ENCODE results near the gene HLA-DRB5. TPM values are rescaled to one million over a fixed set of nuclear protein-coding genes. Genes with fewer than 3 reads are reported as not detected.

The HLA-DRB5 gene
- total and polyA plus RNA-seq, 8 donors, result 0.38 to 42.9 (median 8.2) TPM; not detected in 2

DNA sequence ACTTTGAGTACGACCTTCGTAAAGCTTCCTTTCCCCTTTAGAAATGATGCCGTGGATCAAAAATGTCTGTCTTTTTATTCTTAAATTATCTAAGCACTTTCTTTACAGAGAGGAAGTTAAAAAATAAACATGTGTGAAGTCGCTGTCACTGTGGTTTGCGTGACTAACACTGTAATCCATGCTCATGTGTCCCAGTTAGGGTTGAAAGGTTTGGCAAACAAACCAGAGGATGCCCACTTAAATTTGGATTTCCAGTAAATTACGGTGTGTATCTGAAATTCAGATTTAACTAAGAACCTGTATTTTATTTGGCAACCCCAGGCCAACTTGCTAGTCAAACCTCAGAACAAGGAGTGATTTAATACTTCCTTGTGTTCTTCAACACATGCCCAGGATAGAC lies 38.5 kb upstream of the HLA-DRB5 start:
- WGBS, 2 donors, result 0% methylated on average over 3 to 4 of the region's 6 CpGs
- no peak for DNase-seq
- FAIRE-seq, result no peak
- no peaks in the 10 kb centered on the region for H3K4me1 ChIP-seq
- H3K27me3 ChIP-seq, result no peaks in the 10 kb centered on the region
- TF ChIP-seq, protein P1, sequence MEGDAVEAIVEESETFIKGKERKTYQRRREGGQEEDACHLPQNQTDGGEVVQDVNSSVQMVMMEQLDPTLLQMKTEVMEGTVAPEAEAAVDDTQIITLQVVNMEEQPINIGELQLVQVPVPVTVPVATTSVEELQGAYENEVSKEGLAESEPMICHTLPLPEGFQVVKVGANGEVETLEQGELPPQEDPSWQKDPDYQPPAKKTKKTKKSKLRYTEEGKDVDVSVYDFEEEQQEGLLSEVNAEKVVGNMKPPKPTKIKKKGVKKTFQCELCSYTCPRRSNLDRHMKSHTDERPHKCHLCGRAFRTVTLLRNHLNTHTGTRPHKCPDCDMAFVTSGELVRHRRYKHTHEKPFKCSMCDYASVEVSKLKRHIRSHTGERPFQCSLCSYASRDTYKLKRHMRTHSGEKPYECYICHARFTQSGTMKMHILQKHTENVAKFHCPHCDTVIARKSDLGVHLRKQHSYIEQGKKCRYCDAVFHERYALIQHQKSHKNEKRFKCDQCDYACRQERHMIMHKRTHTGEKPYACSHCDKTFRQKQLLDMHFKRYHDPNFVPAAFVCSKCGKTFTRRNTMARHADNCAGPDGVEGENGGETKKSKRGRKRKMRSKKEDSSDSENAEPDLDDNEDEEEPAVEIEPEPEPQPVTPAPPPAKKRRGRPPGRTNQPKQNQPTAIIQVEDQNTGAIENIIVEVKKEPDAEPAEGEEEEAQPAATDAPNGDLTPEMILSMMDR (IDR thresholded peaks at IDR 0.05), result no peak
- no peak for ATAC-seq
- H3K36me3 ChIP-seq, result no peaks in the 10 kb centered on the region
- no peak overlapping the region for H3K27ac ChIP-seq
- intact Hi-C loops (cut with DNase I), result no loop called here
- no peak overlapping the region for H3K4me3 ChIP-seq
- H3K9me3 ChIP-seq, result no peaks in the 10 kb centered on the region

DNA sequence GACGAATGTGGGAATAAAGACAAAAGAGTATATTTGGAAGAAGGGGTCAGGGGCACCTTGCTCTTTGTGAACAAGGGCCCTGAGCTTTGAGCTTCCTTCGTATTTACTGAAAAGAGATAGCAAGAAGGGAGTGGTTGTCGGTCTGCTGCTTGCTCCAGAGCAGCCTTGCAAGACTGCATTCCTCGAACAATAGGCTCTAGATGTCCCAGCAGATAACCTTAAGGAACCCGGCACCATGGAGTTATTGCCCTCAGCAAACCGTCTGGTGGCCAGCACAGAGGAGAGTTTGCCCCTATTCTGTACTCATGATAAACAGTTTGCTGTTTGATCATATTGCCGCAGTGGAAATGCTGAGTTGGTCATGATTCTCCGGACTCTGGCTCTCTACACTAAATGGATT lies 36.9 kb upstream of the HLA-DRB5 start:
- TF ChIP-seq, protein P1 (IDR thresholded peaks at IDR 0.05), result no peak
- ATAC-seq (no peak), FAIRE-seq (no peak), DNase-seq (no peak)
- Histone ChIP-seq H3K9me3 (no peaks in the 10 kb centered on the region), H3K4me3 (no peak overlapping the region), H3K27ac (no peak overlapping the region), H3K4me1 (no peaks in the 10 kb centered on the region), H3K27me3 (no peaks in the 10 kb centered on the region), H3K36me3 (no peaks in the 10 kb centered on the region)
- 33 to 44% methylated on average over 2 to 5 of the region's 8 CpGs for WGBS, 2 donors
- intact Hi-C loops (cut with DNase I), result no loop called here

DNA sequence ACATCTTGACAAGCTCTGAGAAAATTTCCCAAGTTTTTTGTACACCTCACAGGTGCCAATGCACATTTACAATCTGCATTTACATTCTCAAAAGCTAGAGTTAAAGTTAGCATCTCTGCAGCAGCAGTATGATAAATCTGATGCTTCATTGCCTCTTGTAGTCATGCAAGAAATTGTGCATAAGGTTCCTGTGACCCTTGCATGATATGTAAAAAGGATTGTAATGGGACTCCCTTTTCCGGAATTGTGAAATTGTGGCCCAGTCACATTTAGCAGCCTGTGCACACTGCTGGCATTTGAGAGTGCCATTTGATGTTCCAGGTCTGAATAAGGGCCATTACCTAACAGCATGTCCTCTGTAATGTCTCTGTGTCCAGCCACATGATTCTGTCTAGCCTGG lies 35.4 kb upstream of the HLA-DRB5 start:
- no peak overlapping the region for H3K4me3 ChIP-seq
- H3K27me3 ChIP-seq, result no peaks in the 10 kb centered on the region
- WGBS, 2 donors, result no CpG with 5 or more reads among the region's 1 CpG
- intact Hi-C loops (cut with DNase I), result no loop called here
- TF ChIP-seq, protein P1 (IDR thresholded peaks at IDR 0.05), result no peak
- ATAC-seq (no peak), DNase-seq (no peak), FAIRE-seq (no peak)
- no peaks in the 10 kb centered on the region for H3K36me3 ChIP-seq
- H3K27ac ChIP-seq, result no peak overlapping the region
- H3K4me1 ChIP-seq, result no peaks in the 10 kb centered on the region
- no peaks in the 10 kb centered on the region for H3K9me3 ChIP-seq

DNA sequence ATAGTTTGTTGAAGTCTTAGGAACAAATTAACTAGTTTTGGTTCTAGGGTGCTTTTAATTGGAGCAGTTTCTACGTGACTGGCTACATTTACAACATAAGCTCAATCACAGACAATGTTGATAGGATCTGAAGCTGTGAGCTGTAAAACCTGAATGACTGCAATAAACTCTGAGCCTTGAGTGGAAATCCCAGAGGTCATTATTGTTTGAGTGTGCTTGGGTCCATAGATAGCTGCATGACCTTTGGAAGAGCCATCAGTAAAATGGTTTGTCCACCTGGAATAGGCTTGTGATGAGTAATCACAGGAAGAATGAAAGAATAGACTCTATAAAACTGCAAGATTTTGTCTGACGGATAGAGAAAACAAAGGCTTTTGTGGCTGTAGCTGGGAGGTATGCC lies 32.9 kb upstream of the HLA-DRB5 start:
- Histone ChIP-seq H3K27me3 (no peaks in the 10 kb centered on the region), H3K4me3 (no peak overlapping the region), H3K36me3 (no peaks in the 10 kb centered on the region), H3K27ac (no peak overlapping the region), H3K9me3 (no peaks in the 10 kb centered on the region), H3K4me1 (no peaks in the 10 kb centered on the region)
- TF ChIP-seq, protein P1 (IDR thresholded peaks at IDR 0.05), result no peak
- WGBS, 2 donors, result no CpG with 5 or more reads among the region's 2 CpGs
- DNase-seq, result no peak
- ATAC-seq, result no peak
- peak; percentile 37 for FAIRE-seq
- intact Hi-C loops (cut with DNase I), result no loop called here

DNA sequence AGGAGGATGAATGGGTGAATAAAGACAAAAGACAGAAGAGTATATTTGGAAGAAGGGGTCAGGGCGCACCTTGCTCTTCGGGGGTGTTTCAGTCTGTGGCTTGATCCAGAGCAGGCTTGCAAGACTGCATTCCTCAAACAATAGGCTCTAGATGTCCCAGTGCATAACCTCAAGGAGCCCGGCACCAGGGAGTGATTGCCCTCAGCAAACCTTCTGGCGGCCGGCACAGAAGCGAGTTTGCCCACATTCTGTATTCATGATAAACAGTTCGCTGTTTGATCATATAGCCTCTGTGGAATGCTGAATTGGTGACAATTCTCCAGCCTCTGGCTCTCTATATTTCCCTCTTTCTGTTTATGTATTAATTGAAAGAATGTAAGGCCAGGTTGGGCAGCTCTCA lies 29.7 kb upstream of the HLA-DRB5 start:
- Histone ChIP-seq H3K4me1 (no peaks in the 10 kb centered on the region), H3K9me3 (no peaks in the 10 kb centered on the region), H3K36me3 (no peaks in the 10 kb centered on the region), H3K27me3 (no peaks in the 10 kb centered on the region), H3K4me3 (no peak overlapping the region), H3K27ac (no peak overlapping the region)
- DNase-seq (no peak), FAIRE-seq (no peak), ATAC-seq (no peak)
- no CpG with 5 or more reads among the region's 7 CpGs for WGBS, 2 donors
- TF ChIP-seq, protein P1 (IDR thresholded peaks at IDR 0.05), result no peak
- intact Hi-C loops (cut with DNase I), result no loop called here

All from pancreas (tissue), 10 donors.